Spinal cord (tissue), 10 donors: ENCODE measurements around the gene CHRNA4. TPM values are rescaled to one million over a fixed set of nuclear protein-coding genes. Genes with fewer than 3 reads are reported as not detected.

ENCODE experiments used
- DNase-seq, 6 donors: peaks; one replicate each; pipeline versions ENCODE4 v3.0.0 to v3.0.0-alpha.2; 2013 to 2015; ENCODE audit warnings: low spot score in 6 of 6, low read depth in 4 of 6
- H3K27ac ChIP-seq: one replicate; pipeline ENCODE4 v1.5.1; 2013; ENCODE audit warnings: low read depth, low read length, control low read depth
- H3K27me3 ChIP-seq: one replicate; pipeline ENCODE4 v1.6.1; 2013; ENCODE audit warnings: low read length; ENCODE audit not compliant: control insufficient read depth, insufficient read depth
- H3K36me3 ChIP-seq: one replicate; pipeline ENCODE4 v1.6.1; 2013; ENCODE audit warnings: low read length; ENCODE audit not compliant: control insufficient read depth, insufficient read depth
- H3K4me1 ChIP-seq: one replicate; pipeline ENCODE4 v1.6.1; 2013; ENCODE audit warnings: low read length; ENCODE audit not compliant: control insufficient read depth, insufficient read depth
- H3K4me3 ChIP-seq: one replicate; pipeline ENCODE4 v1.5.1; 2013; ENCODE audit warnings: low read depth, low read length, control low read depth
- H3K9me3 ChIP-seq: one replicate; pipeline ENCODE4 v1.6.1; 2013; ENCODE audit warnings: low read length; ENCODE audit not compliant: control insufficient read depth, insufficient read depth
- WGBS: methylation state at CpG from one replicate; pipeline ENCODE4 v1.1.5; 2013; ENCODE audit warnings: missing lambda C conversion rate; ENCODE audit not compliant: insufficient coverage; 5-methylcytosine and 5-hydroxymethylcytosine counted together
- long read RNA-seq, 4 donors: transcript quantifications; one replicate each; lab custom pipeline, GENCODE V29; 2026
- polyA plus RNA-seq, 2 donors: library from polyadenylated mRNA; unstranded; fragments of 120-200 nt; gene quantifications; one replicate each; pipeline ENCODE4 v1.2.1, GENCODE V29; 2013; ENCODE audit not compliant: insufficient read length in 2 of 2
- total RNA-seq, 2 donors: library from RNA; depleted of rRNA in 1 of 2; stranded (reverse); fragments of 120-200 nt in 1 of 2; fragments of >200 nt in 1 of 2; gene quantifications; one replicate each; pipeline versions ENCODE4 v1.2.3 to v1.2.4, GENCODE V29; 2013 to 2014
- donor health status: healthy.

The CHRNA4 gene
- total RNA-seq (10 to 100 TPM in 1 of 2 donors, 1 to 10 TPM in 1; 5.5 to 13.0 TPM), polyA plus RNA-seq (10 to 100 TPM; 54.0 to 64.2 TPM)
- long read RNA-seq, donor 1, full-length matches to known transcripts, result 6 of 6 reads
- long read RNA-seq, donor 1, partial matches to known transcripts, result 0 of 6 reads
- long read RNA-seq, donor 1, other reads (novel, unspliced or antisense), result 0 of 6 reads
- long read RNA-seq, donor 2, transcript CHRNA4-213 (1 exons, 1,603 nt), result major isoform, 5 of 7 reads
- long read RNA-seq, donor 2, partial matches to known transcripts, result 0 of 7 reads
- long read RNA-seq, donor 2, other reads (novel, unspliced or antisense), result 0 of 7 reads
- long read RNA-seq, donor 3, full-length matches to known transcripts, result 6 of 11 reads
- long read RNA-seq, donor 3, partial matches to known transcripts, result 5 of 11 reads
- long read RNA-seq, donor 3, other reads (novel, unspliced or antisense), result 0 of 11 reads
- long read RNA-seq, donor 4, result 0 reads

GRCh38 chr20:63360850-63361518 is at the start of gene CHRNA4:
Gene CHRNA4 (minus strand): TSS chr20:63361349. CDS start chr20:63361165, 184 bp downstream.
- Histone ChIP-seq H3K4me3 (peak within 1 kb of the TSS; percentile 36), H3K9me3 (no peaks in the 10 kb centered on the region), H3K27ac (no peak within 1 kb of the TSS), H3K36me3 (peaks cover 34% of the 10 kb centered on the region), H3K27me3 (peaks cover 20% of the 10 kb centered on the region), H3K4me1 (peaks cover 61% of the 10 kb centered on the region)
- 1% methylated on average over 62 of the region's 79 CpGs for WGBS
- DNase-seq, result peak in 2 of 6 donors; percentile 56 to 66

- H3K36me3 ChIP-seq, result peaks cover 89% of the 10 kb centered on the region
- peaks cover 10% of the 10 kb centered on the region for H3K4me1 ChIP-seq
- no peaks in the 10 kb centered on the region for H3K27me3 ChIP-seq
- no peak overlapping the region for H3K27ac ChIP-seq
- no peak overlapping the region for H3K4me3 ChIP-seq
- 71% methylated on average over 20 of the region's 23 CpGs for WGBS
- no peak for DNase-seq
- no peaks in the 10 kb centered on the region for H3K9me3 ChIP-seq
Observed at GRCh38 chr20:63409834-63410435, 48.8 kb upstream of the CHRNA4 start.

- H3K4me3 ChIP-seq, result no peak overlapping the region
- no peaks in the 10 kb centered on the region for H3K9me3 ChIP-seq
- H3K4me1 ChIP-seq, result peaks cover 10% of the 10 kb centered on the region
- no peaks in the 10 kb centered on the region for H3K27me3 ChIP-seq
- 78% methylated on average over 18 of the region's 21 CpGs for WGBS
- H3K27ac ChIP-seq, result no peak overlapping the region
- no peak for DNase-seq
- peaks cover 89% of the 10 kb centered on the region for H3K36me3 ChIP-seq
Observed at GRCh38 chr20:63409066-63409833, 48.1 kb upstream of the CHRNA4 start.

GRCh38 chr20:63408684-63409046 is 47.5 kb upstream of the CHRNA4 start:
- Histone ChIP-seq H3K27me3 (no peaks in the 10 kb centered on the region), H3K27ac (no peak overlapping the region)
- WGBS, result 82% methylated on average over 19 of the region's 21 CpGs

GRCh38 chr20:63407928-63408683 is 47.0 kb upstream of the CHRNA4 start:
- Histone ChIP-seq H3K4me3 (no peak overlapping the region), H3K9me3 (no peaks in the 10 kb centered on the region), H3K27me3 (no peaks in the 10 kb centered on the region), H3K4me1 (peaks cover 11% of the 10 kb centered on the region), H3K27ac (no peak overlapping the region), H3K36me3 (peaks cover 82% of the 10 kb centered on the region)
- no peak for DNase-seq
- WGBS, result 91% methylated on average over 25 of the region's 27 CpGs

More at GRCh38 chr20:63408684-63409046, 47.5 kb upstream of the CHRNA4 start:
- Histone ChIP-seq H3K36me3 (peaks cover 88% of the 10 kb centered on the region), H3K9me3 (no peaks in the 10 kb centered on the region), H3K4me3 (no peak overlapping the region), H3K4me1 (peaks cover 10% of the 10 kb centered on the region)
- no peak for DNase-seq

- no peak overlapping the region for H3K4me3 ChIP-seq
- 94% methylated on average over 60 of the region's 60 CpGs for WGBS
- H3K9me3 ChIP-seq, result no peaks in the 10 kb centered on the region
- DNase-seq, result no peak
- H3K27me3 ChIP-seq, result no peaks in the 10 kb centered on the region
- peaks cover 13% of the 10 kb centered on the region for H3K4me1 ChIP-seq
- peaks cover 69% of the 10 kb centered on the region for H3K36me3 ChIP-seq
- no peak overlapping the region for H3K27ac ChIP-seq
Observed at GRCh38 chr20:63406617-63407245, 45.6 kb upstream of the CHRNA4 start.

- Histone ChIP-seq H3K36me3 (peaks cover 61% of the 10 kb centered on the region), H3K4me1 (peaks cover 13% of the 10 kb centered on the region), H3K27ac (no peak overlapping the region), H3K9me3 (no peaks in the 10 kb centered on the region), H3K27me3 (no peaks in the 10 kb centered on the region), H3K4me3 (no peak overlapping the region)
- 84% methylated on average over 23 of the region's 23 CpGs for WGBS
- DNase-seq, result no peak
Observed at GRCh38 chr20:63406011-63406410, 44.9 kb upstream of the CHRNA4 start.

- H3K4me3 ChIP-seq, result no peak overlapping the region
Observed at GRCh38 chr20:63405102-63405730, 44.1 kb upstream of the CHRNA4 start.

More at GRCh38 chr20:63405102-63405730, 44.1 kb upstream of the CHRNA4 start:
- H3K27me3 ChIP-seq, result no peaks in the 10 kb centered on the region
- DNase-seq, result no peak
- no peaks in the 10 kb centered on the region for H3K9me3 ChIP-seq
- WGBS, result 80% methylated on average over 31 of the region's 31 CpGs
- no peak overlapping the region for H3K27ac ChIP-seq
- H3K4me1 ChIP-seq, result peaks cover 13% of the 10 kb centered on the region
- peaks cover 54% of the 10 kb centered on the region for H3K36me3 ChIP-seq
